A549 (cell line): ENCODE data around the gene HMG20A. TPM values are rescaled to one million over a fixed set of nuclear protein-coding genes. Genes with fewer than 3 reads are reported as not detected.

Experiments
- ATAC-seq, 2 experiments: fragments of 200-7000 bp in 1 of 2; fragments of >200 bp in 1 of 2; cut with Nextera tagmentation in 1 of 2; cut with Tn5 transposase in 1 of 2; 3 replicates each; pipeline versions ENCODE4 v1.8.0 to v1.9.1; 2018 to 2020; ENCODE audit warnings: mild to moderate bottlenecking in 1 of 2, moderate library complexity in 1 of 2
- CTCF ChIA-PET: fragments of 300-600 bp; sonication (Branson Sonifier 250); formaldehyde crosslinking; extraction: SDS; loops from one replicate; lab custom pipeline; 2021; ENCODE audit warnings: antibody characterized with exemption, inconsistent platforms; lab: Yijun Ruan, JAX
- POLR2A ChIA-PET: fragments of 350-600 bp; formaldehyde crosslinking; extraction: SDS; loops from one replicate; lab custom pipeline; 2021; ENCODE audit warnings: antibody characterized with exemption, inconsistent platforms; lab: Yijun Ruan, JAX
- DNase-seq, 2 experiments: peaks; one replicate each; pipeline versions ENCODE4 v3.0.0 to v3.0.0-alpha.2; 2011 to 2016; ENCODE audit warnings: low read depth in 1 of 2, low spot score in 1 of 2
- FAIRE-seq: peaks from 2 replicates; lab custom pipeline; 2011; peaks lifted over from hg19 to GRCh38; lab: Jason Lieb, UNC
- H3K27ac ChIP-seq, 2 experiments: fragments of >200 bp; sonication (Bioruptor Twin); formaldehyde crosslinking; 3 replicates each; pipeline ENCODE4 v1.5.1; 2016 to 2017
- H3K4me1 ChIP-seq: fragments of >200 bp; sonication (Bioruptor Twin); formaldehyde crosslinking; 3 replicates; pipeline ENCODE4 v1.6.1; 2016
- H3K4me2 ChIP-seq: fragments of >200 bp; sonication (Bioruptor Twin); formaldehyde crosslinking; 3 replicates; pipeline ENCODE4 v1.6.1; 2016
- H3K4me3 ChIP-seq: fragments of >200 bp; sonication (Bioruptor Twin); formaldehyde crosslinking; 3 replicates; pipeline ENCODE4 v1.5.1; 2016
- H3K9me3 ChIP-seq: fragments of >200 bp; sonication (Bioruptor Twin); formaldehyde crosslinking; 3 replicates; pipeline ENCODE4 v1.6.1; 2016
- ATOH8 ChIP-seq: fragments of 250-450 bp; sonication (Bioruptor Pico); IDR thresholded peaks from 2 replicates; pipeline ENCODE4 v1.5.0; 2020; ENCODE audit warnings: low read depth, mild to moderate bottlenecking, moderate library complexity
- CBX8 ChIP-seq: fragments of 200-600 bp; sonication (generic); IDR thresholded peaks from 2 replicates; pipeline ENCODE4 v1.6.1; 2016
- CHD2 ChIP-seq: fragments of 150-350 bp; IDR thresholded peaks from 2 replicates; pipeline ENCODE4 v1.6.1; 2014; ENCODE audit warnings: low read length; ENCODE audit not compliant: partially characterized antibody
- CHD4 ChIP-seq: fragments of 200-600 bp; sonication (generic); IDR thresholded peaks from 2 replicates; pipeline ENCODE4 v1.6.1; 2016; ENCODE audit warnings: antibody characterized with exemption, mild to moderate bottlenecking, borderline replicate concordance
- EHF ChIP-seq: fragments of 250-450 bp; sonication (Bioruptor Pico); IDR thresholded peaks from 2 replicates; pipeline ENCODE4 v1.5.0; 2020; ENCODE audit warnings: mild to moderate bottlenecking
- ESRRA ChIP-seq: fragments of 150-350 bp; IDR thresholded peaks from 2 replicates; pipeline ENCODE4 v1.6.1; 2014; ENCODE audit warnings: mild to moderate bottlenecking, low read length, borderline replicate concordance
- FOSL2 ChIP-seq, 2 experiments: fragments of 450-650 bp in 1 of 2; fragments of >200 bp in 1 of 2; sonication (Bioruptor Twin) in 1 of 2; formaldehyde crosslinking; IDR thresholded peaks; 2 replicates each; pipeline versions ENCODE4 v1.5.0 to v1.6.1; 2016 to 2020; ENCODE audit warnings: mild to moderate bottlenecking in 1 of 2, moderate library complexity in 1 of 2
- GATA3 ChIP-seq: IDR thresholded peaks from 2 replicates; pipeline ENCODE4 v1.6.1; 2012; ENCODE audit warnings: borderline replicate concordance
- HDAC2 ChIP-seq: fragments of 200-600 bp; sonication (generic); IDR thresholded peaks from 2 replicates; pipeline ENCODE4 v1.6.1; 2016
- HOXA7 ChIP-seq: fragments of 250-450 bp; sonication (Bioruptor Pico); IDR thresholded peaks from 2 replicates; pipeline ENCODE4 v1.5.0; 2020; ENCODE audit warnings: mild to moderate bottlenecking, moderate library complexity
- HOXB5 ChIP-seq: fragments of 250-450 bp; sonication (Bioruptor Pico); IDR thresholded peaks from 2 replicates; pipeline ENCODE4 v1.5.0; 2020; ENCODE audit warnings: mild to moderate bottlenecking, moderate library complexity
- JUNB ChIP-seq: fragments of >200 bp; sonication (Bioruptor Twin); formaldehyde crosslinking; IDR thresholded peaks from 2 replicates; pipeline ENCODE4 v1.6.1; 2016
- KDM1A ChIP-seq: fragments of 200-600 bp; sonication (generic); IDR thresholded peaks from 2 replicates; pipeline ENCODE4 v1.6.1; 2016; ENCODE audit warnings: low read depth, mild to moderate bottlenecking
- MAZ ChIP-seq: fragments of 150-350 bp; IDR thresholded peaks from 2 replicates; pipeline ENCODE4 v1.6.1; 2014; ENCODE audit warnings: antibody characterized with exemption, low read depth, low read length, borderline replicate concordance
- NFE2L2 ChIP-seq: fragments of 150-350 bp; conservative IDR thresholded peaks from 2 replicates; pipeline ENCODE4 v1.6.1; 2014; ENCODE audit warnings: low read length
- NR3C1 ChIP-seq: fragments of >200 bp; sonication (Bioruptor Twin); formaldehyde crosslinking; IDR thresholded peaks from 3 replicates; pipeline ENCODE4 v1.6.1; 2017
- PHF8 ChIP-seq: fragments of 200-600 bp; sonication (generic); IDR thresholded peaks from 2 replicates; pipeline ENCODE4 v1.6.1; 2016; ENCODE audit warnings: low read depth, mild to moderate bottlenecking, antibody characterized with exemption, moderate library complexity, borderline replicate concordance
- POLR2AphosphoS2 ChIP-seq: conservative IDR thresholded peaks from 2 replicates; pipeline ENCODE4 v1.6.1; 2012; ENCODE audit warnings: low read length, improper control_type of control experiment, inconsistent platforms
- SMC3 ChIP-seq: fragments of >200 bp; sonication (Bioruptor Twin); formaldehyde crosslinking; IDR thresholded peaks from 3 replicates; pipeline ENCODE4 v1.6.1; 2018; ENCODE audit warnings: inconsistent platforms
- SREBF2 ChIP-seq: fragments of 450-650 bp; IDR thresholded peaks from 2 replicates; pipeline ENCODE4 v1.6.1; 2014; ENCODE audit warnings: mild to moderate bottlenecking, moderate library complexity
- TFCP2L1 ChIP-seq: fragments of 250-450 bp; sonication (Bioruptor Pico); IDR thresholded peaks from 2 replicates; pipeline ENCODE4 v1.5.0; 2021; ENCODE audit warnings: mild to moderate bottlenecking
- TP53 ChIP-seq: fragments of 250-450 bp; sonication (Bioruptor Pico); IDR thresholded peaks from 2 replicates; pipeline ENCODE4 v1.5.0; 2021; ENCODE audit warnings: mild to moderate bottlenecking, moderate library complexity
- ZC3H11A ChIP-seq: fragments of 450-650 bp; IDR thresholded peaks from 2 replicates; pipeline ENCODE4 v1.6.1; 2014; ENCODE audit warnings: antibody characterized with exemption, mild to moderate bottlenecking
- ZFP36 ChIP-seq: fragments of 450-650 bp; IDR thresholded peaks from 2 replicates; pipeline ENCODE4 v1.6.1; 2014; ENCODE audit warnings: borderline replicate concordance; ENCODE audit not compliant: partially characterized antibody
- ZSCAN20 ChIP-seq: fragments of 250-450 bp; sonication (Bioruptor Pico); IDR thresholded peaks from 2 replicates; pipeline ENCODE4 v1.8.0; 2022; ENCODE audit warnings: mild to moderate bottlenecking, moderate library complexity
- WGBS: methylation state at CpG from one replicate; pipeline ENCODE4 v1.1.6; 2017; ENCODE audit errors: missing lambda C conversion rate; 5-methylcytosine and 5-hydroxymethylcytosine counted together
- polyA plus RNA-seq, 4 experiments: library from polyadenylated mRNA; depleted of rRNA in 3 of 4; stranded (reverse); fragments of >200 nt; fragmentation: RNase III in 1 of 4; extraction: RNeasy Plus Mini Kit Qiagen cat#74134 plus additional on column Dnase treatment in 1 of 4; gene quantifications; 2 replicates in 3 of 4; 3 replicates in 1 of 4; pipeline ENCODE4 v1.2.3, GENCODE V29; 2011 to 2017
- TF ChIP-seq, protein P1 (sequence below): fragments of >200 bp; sonication (Bioruptor Twin); formaldehyde crosslinking; IDR thresholded peaks from 3 replicates; pipeline ENCODE4 v1.6.1; 2016
- TF ChIP-seq, protein P2 (sequence below): IDR thresholded peaks from 2 replicates; pipeline ENCODE4 v1.6.1; 2012

Gene HMG20A
- polyA plus RNA-seq, 2 of the 4 experiments (the other 2 are of a cell fraction) = 29.5 to 85.1 TPM

DNA sequence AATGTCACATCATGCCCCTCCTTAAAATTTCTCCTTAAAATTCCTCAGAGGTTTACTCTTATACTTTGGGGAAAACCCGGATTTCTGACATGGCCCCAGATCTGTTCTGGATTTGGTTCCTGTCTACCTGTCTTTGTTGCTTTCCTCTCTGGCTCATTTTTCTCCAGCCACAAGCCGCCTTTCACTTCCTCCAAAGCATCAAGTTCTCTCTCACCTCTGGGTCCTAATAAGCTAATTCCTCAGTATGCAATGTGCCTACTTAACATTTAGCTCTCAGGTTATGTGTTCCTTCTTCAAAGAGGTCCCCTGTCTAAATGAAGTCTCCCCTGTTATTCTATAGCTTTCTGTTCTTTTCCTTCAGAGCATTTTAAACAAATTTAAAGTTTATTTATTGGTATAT is 16.1 kb downstream of the HMG20A start:
- no peaks in the 10 kb centered on the region for H3K9me3 ChIP-seq
- H3K27ac ChIP-seq = no peak overlapping the region
- WGBS = 96% methylated on average over 2 of the region's 2 CpGs
- no peak overlapping the region for H3K4me3 ChIP-seq
- no peak overlapping the region for H3K4me2 ChIP-seq
- POLR2A ChIA-PET = no interaction called here
- DNase-seq (no peak), ATAC-seq (no peak), FAIRE-seq (no peak)
- CTCF ChIA-PET = interaction anchor here (0.9 to 1.3 kb wide), 4 partner anchors 21 to 318 kb away, joined by 3 read pairs; no protein-coding TSS in a partner anchor
- H3K4me1 ChIP-seq = peaks cover 6% of the 10 kb centered on the region; the same call in 1 of the 3 replicates
- TF ChIP-seq ESRRA (no peak), POLR2AphosphoS2 (no peak), ZSCAN20 (no peak), CHD4 (no peak), HOXA7 (CRISPR knock-in tag) (no peak), NR3C1 (no peak), CBX8 (no peak), MAZ (no peak), CHD2 (no peak)
- TF ChIP-seq, protein P1, sequence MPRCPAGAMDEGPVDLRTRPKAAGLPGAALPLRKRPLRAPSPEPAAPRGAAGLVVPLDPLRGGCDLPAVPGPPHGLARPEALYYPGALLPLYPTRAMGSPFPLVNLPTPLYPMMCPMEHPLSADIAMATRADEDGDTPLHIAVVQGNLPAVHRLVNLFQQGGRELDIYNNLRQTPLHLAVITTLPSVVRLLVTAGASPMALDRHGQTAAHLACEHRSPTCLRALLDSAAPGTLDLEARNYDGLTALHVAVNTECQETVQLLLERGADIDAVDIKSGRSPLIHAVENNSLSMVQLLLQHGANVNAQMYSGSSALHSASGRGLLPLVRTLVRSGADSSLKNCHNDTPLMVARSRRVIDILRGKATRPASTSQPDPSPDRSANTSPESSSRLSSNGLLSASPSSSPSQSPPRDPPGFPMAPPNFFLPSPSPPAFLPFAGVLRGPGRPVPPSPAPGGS = no peak

DNA sequence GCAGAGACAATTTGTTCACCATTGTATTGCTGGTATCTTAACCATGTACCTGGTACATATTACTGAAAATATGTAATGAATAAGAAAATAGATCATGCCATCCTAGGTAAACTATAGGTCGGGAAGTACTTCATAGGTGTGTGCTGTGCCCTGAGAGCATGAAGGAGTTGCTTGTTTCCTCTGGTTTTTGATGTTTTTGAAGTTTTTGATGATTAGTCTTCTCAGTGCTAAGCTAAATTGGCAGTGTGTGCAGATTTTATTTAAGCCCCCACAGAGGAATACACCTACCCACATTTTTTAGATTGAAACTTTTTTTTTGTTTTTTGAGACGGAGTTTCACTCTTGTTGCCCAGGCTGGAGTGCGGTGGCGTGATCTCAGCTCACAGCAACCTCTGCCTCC is 16.6 kb downstream of the HMG20A start:
- H3K4me2 ChIP-seq = no peak overlapping the region
- 94% methylated on average over 4 of the region's 4 CpGs for WGBS
- no peak overlapping the region for H3K27ac ChIP-seq
- H3K4me3 ChIP-seq = no peak overlapping the region
- DNase-seq (no peak), FAIRE-seq (no peak), ATAC-seq (no peak)
- H3K9me3 ChIP-seq = no peaks in the 10 kb centered on the region
- TF ChIP-seq PHF8 (no peak), MAZ (no peak), HDAC2 (no peak), NFE2L2 (no peak), ATOH8 (CRISPR knock-in tag) (no peak), ESRRA (no peak), SMC3 (no peak), TP53 (CRISPR knock-in tag) (no peak), HOXB5 (CRISPR knock-in tag) (no peak), EHF (CRISPR knock-in tag) (no peak), HOXA7 (CRISPR knock-in tag) (no peak), JUNB (no peak), ZC3H11A (no peak), ZFP36 (no peak), KDM1A (no peak)
- TF ChIP-seq, protein P2, sequence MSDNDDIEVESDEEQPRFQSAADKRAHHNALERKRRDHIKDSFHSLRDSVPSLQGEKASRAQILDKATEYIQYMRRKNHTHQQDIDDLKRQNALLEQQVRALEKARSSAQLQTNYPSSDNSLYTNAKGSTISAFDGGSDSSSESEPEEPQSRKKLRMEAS = no peak
- peaks cover 6% of the 10 kb centered on the region; the same call in 1 of the 3 replicates for H3K4me1 ChIP-seq
- POLR2A ChIA-PET = no interaction called here
- CTCF ChIA-PET = interaction anchor here (0.6 to 1.3 kb wide), 5 partner anchors 11 to 318 kb away, joined by 3 to 4 read pairs (median 3); no protein-coding TSS in a partner anchor

- TF ChIP-seq SREBF2 (no peak), HOXA7 (CRISPR knock-in tag) (no peak), MAZ (no peak), TP53 (CRISPR knock-in tag) (no peak), FOSL2 (IDR thresholded peaks at IDR 0.05) (no peak), FOSL2 (CRISPR knock-in tag; IDR thresholded peaks at IDR 0.05) (no peak), TFCP2L1 (no peak), JUNB (no peak), GATA3 (no peak)
- TF ChIP-seq, all 56 proteins: peak for 0
- CTCF ChIA-PET = interaction anchor here (0.8 to 1.4 kb wide), 4 partner anchors 18 to 352 kb away, joined by 3 read pairs; no protein-coding TSS in a partner anchor
- Histone ChIP-seq H3K4me3 (no peak overlapping the region), H3K27ac (no peak overlapping the region), H3K4me2 (no peak overlapping the region), H3K4me1 (peaks cover 6% of the 10 kb centered on the region; the same call in 1 of the 3 replicates), H3K9me3 (no peaks in the 10 kb centered on the region)
- DNase-seq (peak in 1 of 2 experiments; percentile 20), FAIRE-seq (no peak), ATAC-seq (peak in 1 of 2 experiments; percentile 54; a peak in 3 of 6 replicates)
- WGBS = 83% methylated on average over 3 of the region's 3 CpGs
- POLR2A ChIA-PET = no interaction called here
Measured at GRCh38 chr15:77440378-77440999, 19.8 kb downstream of the HMG20A start.
